ENCODE data around the gene MTX2. TPM values are rescaled to one million over a fixed set of nuclear protein-coding genes. Genes with fewer than 3 reads are reported as not detected.

Gene MTX2
- total RNA-seq, 2 donors from 2014 or later: 34.1 to 42.3 TPM

- Histone ChIP-seq H3K27ac (ENCODE audit: low read depth, low read length) (no peak overlapping the region), H3K4me3 (ENCODE audit: low read length) (no peak overlapping the region), H3K27me3 (ENCODE audit: control insufficient read depth, insufficient read depth, low read length, poor library complexity, severe bottlenecking) (no peaks in the 10 kb centered on the region), H3K36me3 (ENCODE audit: control insufficient read depth, insufficient read depth, low read length) (peaks cover 3% of the 10 kb centered on the region), H3K9me3 (ENCODE audit: control insufficient read depth, low read length) (no peaks in the 10 kb centered on the region), H3K4me1 (ENCODE audit: control insufficient read depth, insufficient read depth, low read length) (peaks cover 7% of the 10 kb centered on the region), H3K9ac (ENCODE audit: extremely low read depth, low read length, poor library complexity, severe bottlenecking) (no peak overlapping the region)
- H3K36me3 Mint-ChIP-seq (ENCODE audit: low read depth): peaks cover 5% of the 10 kb centered on the region
- H3K4me1 Mint-ChIP-seq: peaks cover 30% of the 10 kb centered on the region
- no peaks in the 10 kb centered on the region for H3K27me3 Mint-ChIP-seq (ENCODE audit: insufficient read depth)
- H3K9me3 Mint-ChIP-seq: no peaks in the 10 kb centered on the region
- TF ChIP-seq, protein P1, sequence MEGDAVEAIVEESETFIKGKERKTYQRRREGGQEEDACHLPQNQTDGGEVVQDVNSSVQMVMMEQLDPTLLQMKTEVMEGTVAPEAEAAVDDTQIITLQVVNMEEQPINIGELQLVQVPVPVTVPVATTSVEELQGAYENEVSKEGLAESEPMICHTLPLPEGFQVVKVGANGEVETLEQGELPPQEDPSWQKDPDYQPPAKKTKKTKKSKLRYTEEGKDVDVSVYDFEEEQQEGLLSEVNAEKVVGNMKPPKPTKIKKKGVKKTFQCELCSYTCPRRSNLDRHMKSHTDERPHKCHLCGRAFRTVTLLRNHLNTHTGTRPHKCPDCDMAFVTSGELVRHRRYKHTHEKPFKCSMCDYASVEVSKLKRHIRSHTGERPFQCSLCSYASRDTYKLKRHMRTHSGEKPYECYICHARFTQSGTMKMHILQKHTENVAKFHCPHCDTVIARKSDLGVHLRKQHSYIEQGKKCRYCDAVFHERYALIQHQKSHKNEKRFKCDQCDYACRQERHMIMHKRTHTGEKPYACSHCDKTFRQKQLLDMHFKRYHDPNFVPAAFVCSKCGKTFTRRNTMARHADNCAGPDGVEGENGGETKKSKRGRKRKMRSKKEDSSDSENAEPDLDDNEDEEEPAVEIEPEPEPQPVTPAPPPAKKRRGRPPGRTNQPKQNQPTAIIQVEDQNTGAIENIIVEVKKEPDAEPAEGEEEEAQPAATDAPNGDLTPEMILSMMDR (conservative IDR thresholded peaks at IDR 0.05): no peak
- DNase-seq: no peak
- no peak overlapping the region for H3K27ac Mint-ChIP-seq
- WGBS, 2 experiments (ENCODE audit: insufficient coverage in 1 of 2, insufficient read length in 1 of 2): 90 to 100% methylated on average over 1 of the region's 1 CpG
- no peak overlapping the region for H3K4me3 Mint-ChIP-seq
Observed at GRCh38 chr2:176321916-176322315, 52.7 kb downstream of the MTX2 start.

DNA sequence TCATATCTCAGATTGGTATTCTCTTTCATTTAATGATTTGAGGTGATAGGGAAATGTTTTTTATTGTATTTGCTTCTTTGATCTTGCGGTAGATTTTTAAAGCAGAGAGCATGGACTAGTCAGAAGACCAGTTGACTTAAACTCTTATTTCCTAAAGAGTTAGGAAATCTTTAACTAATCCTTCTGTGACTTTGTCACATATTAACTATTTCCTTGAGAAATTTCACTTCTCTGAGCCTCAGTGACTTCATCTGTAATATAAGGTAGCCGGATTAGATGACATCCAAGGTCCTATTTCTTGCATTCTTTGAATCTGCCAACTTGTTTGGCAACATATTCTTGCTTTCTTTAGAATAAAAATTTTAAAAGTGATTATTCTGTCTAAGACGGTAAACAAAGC lies 55.6 kb downstream of the MTX2 start:
- H3K9me3 Mint-ChIP-seq: no peaks in the 10 kb centered on the region
- peaks cover 20% of the 10 kb centered on the region for H3K36me3 ChIP-seq (ENCODE audit: control insufficient read depth, insufficient read depth, low read length)
- H3K27me3 Mint-ChIP-seq (ENCODE audit: insufficient read depth): no peaks in the 10 kb centered on the region
- H3K4me3 Mint-ChIP-seq: no peak overlapping the region
- no peak for DNase-seq
- no peak overlapping the region for H3K4me3 ChIP-seq (ENCODE audit: low read length)
- H3K4me1 Mint-ChIP-seq: peaks cover 23% of the 10 kb centered on the region
- TF ChIP-seq, protein P1 (conservative IDR thresholded peaks at IDR 0.05): no peak
- no peak overlapping the region for H3K27ac Mint-ChIP-seq
- no peak overlapping the region for H3K9ac ChIP-seq (ENCODE audit: extremely low read depth, low read length, poor library complexity, severe bottlenecking)
- H3K9me3 ChIP-seq (ENCODE audit: control insufficient read depth, low read length): no peaks in the 10 kb centered on the region
- no peaks in the 10 kb centered on the region for H3K27me3 ChIP-seq (ENCODE audit: control insufficient read depth, insufficient read depth, low read length, poor library complexity, severe bottlenecking)
- WGBS, 2 experiments (ENCODE audit: insufficient coverage in 1 of 2, insufficient read length in 1 of 2): 33 to 86% methylated on average over 1 to 3 of the region's 3 CpGs
- no peak overlapping the region for H3K27ac ChIP-seq (ENCODE audit: low read depth, low read length)
- H3K4me1 ChIP-seq (ENCODE audit: control insufficient read depth, insufficient read depth, low read length): peaks cover 7% of the 10 kb centered on the region
- peaks cover 7% of the 10 kb centered on the region for H3K36me3 Mint-ChIP-seq (ENCODE audit: low read depth)

DNA sequence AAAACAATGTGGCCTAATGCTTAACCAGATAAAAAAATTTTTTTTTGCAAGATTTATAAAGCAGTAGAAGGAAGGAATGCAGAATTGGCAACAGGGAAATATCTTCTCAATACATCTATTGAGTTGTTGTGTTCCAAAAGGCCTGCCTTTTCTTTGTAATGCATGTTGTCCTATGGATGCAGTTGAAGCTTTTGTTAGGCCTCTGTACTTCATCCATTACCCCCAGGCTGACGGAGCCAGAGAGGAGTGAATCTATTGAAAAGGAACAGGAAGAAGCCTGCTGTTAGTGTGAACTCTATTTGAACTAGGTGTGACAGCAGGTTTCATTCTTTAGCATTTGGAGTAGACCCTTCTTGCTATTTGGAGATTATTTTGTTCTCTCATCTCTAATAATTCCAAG lies 56.5 kb downstream of the MTX2 start:
- Mint-ChIP-seq H3K4me3 (no peak overlapping the region), H3K4me1 (peaks cover 23% of the 10 kb centered on the region), H3K9me3 (no peaks in the 10 kb centered on the region), H3K27me3 (ENCODE audit: insufficient read depth) (no peaks in the 10 kb centered on the region), H3K36me3 (ENCODE audit: low read depth) (peaks cover 8% of the 10 kb centered on the region), H3K27ac (peak overlapping the region; percentile 62)
- Histone ChIP-seq H3K36me3 (ENCODE audit: control insufficient read depth, insufficient read depth, low read length) (peaks cover 22% of the 10 kb centered on the region), H3K27ac (ENCODE audit: low read depth, low read length) (no peak overlapping the region), H3K27me3 (ENCODE audit: control insufficient read depth, insufficient read depth, low read length, poor library complexity, severe bottlenecking) (no peaks in the 10 kb centered on the region), H3K4me1 (ENCODE audit: control insufficient read depth, insufficient read depth, low read length) (peaks cover 7% of the 10 kb centered on the region), H3K9ac (ENCODE audit: extremely low read depth, low read length, poor library complexity, severe bottlenecking) (no peak overlapping the region), H3K4me3 (ENCODE audit: low read length) (no peak overlapping the region), H3K9me3 (ENCODE audit: control insufficient read depth, low read length) (no peaks in the 10 kb centered on the region)
- TF ChIP-seq, protein P1 (conservative IDR thresholded peaks at IDR 0.05): no peak
- WGBS, 2 experiments (ENCODE audit: insufficient coverage in 1 of 2, insufficient read length in 1 of 2): 8% methylated on average over 1 of the region's 1 CpG; no CpG with 5 or more reads in 1 of the 2 experiments
- DNase-seq: peak; percentile 84

Measured in endodermal cell (in vitro differentiated cells).